Activated CD4-positive, alpha-beta memory T cell treated with anti-CD3 and anti-CD28 coated beads for 36 hours (primary cell): ENCODE results near the gene CELSR1. TPM values are rescaled to one million over a fixed set of nuclear protein-coding genes. Genes with fewer than 3 reads are reported as not detected.
A peak's percentile ranks its signal among the peaks of the same experiment; 100 is the strongest.

Experiments
- CTCF ChIA-PET: fragments of 350-600 bp; sonication (Branson Sonifier 250); formaldehyde crosslinking; loops from one replicate; lab custom pipeline; 2021; ENCODE audit warnings: antibody characterized with exemption, inconsistent platforms; lab: Charles Lee
- POLR2A ChIA-PET: fragments of 350-600 bp; sonication (Branson Sonifier 250); formaldehyde crosslinking; loops from one replicate; lab custom pipeline; 2021; ENCODE audit warnings: antibody characterized with exemption; lab: Charles Lee
- DNase-seq: peaks from one replicate; pipeline ENCODE4 v3.0.0-alpha.2; 2020
- H3K27ac Mint-ChIP-seq: one replicate; pipeline ENCODE4 v1.8.0; 2021; ENCODE audit warnings: mixed read lengths
- H3K27me3 Mint-ChIP-seq: one replicate; pipeline ENCODE4 v1.8.0; 2021; ENCODE audit warnings: mixed read lengths
- H3K36me3 Mint-ChIP-seq: one replicate; pipeline ENCODE4 v1.8.0; 2021; ENCODE audit warnings: mixed read lengths
- H3K4me1 Mint-ChIP-seq: one replicate; pipeline ENCODE4 v1.8.0; 2021; ENCODE audit warnings: low read depth, mixed read lengths
- H3K4me3 Mint-ChIP-seq: one replicate; pipeline ENCODE4 v1.8.0; 2021; ENCODE audit warnings: mild to moderate bottlenecking, mixed read lengths
- H3K9me3 Mint-ChIP-seq: one replicate; pipeline ENCODE4 v1.8.0; 2021; ENCODE audit warnings: mixed read lengths
- intact Hi-C: fragments of 100-400 bp; cut with micrococcal nuclease; formaldehyde crosslinking; loops from one replicate; pipeline ENCODE4 v1.15.1; 2023
- total RNA-seq, 2 experiments: library from RNA; stranded (reverse); gene quantifications; one replicate each; pipeline ENCODE4 v1.2.3, GENCODE V29; 2021

Gene CELSR1
- total RNA-seq, 2 experiments from 2014 or later, result 0.24 to 0.36 TPM

GRCh38 chr22:46572911-46573780 lies 35.7 kb upstream of the CELSR1 start:
- CTCF ChIA-PET, result interaction anchor here (2.9 kb wide), 1 partner anchor 10 kb away, joined by 13 read pairs; no protein-coding TSS in a partner anchor
- POLR2A ChIA-PET, result no interaction called here
- Mint-ChIP-seq H3K4me3 (no peak overlapping the region), H3K4me1 (peaks cover 7% of the 10 kb centered on the region), H3K27ac (no peak overlapping the region), H3K9me3 (peaks cover 19% of the 10 kb centered on the region), H3K36me3 (peaks cover 2% of the 10 kb centered on the region), H3K27me3 (no peaks in the 10 kb centered on the region)
- intact Hi-C loops, result no loop called here
- DNase-seq, result no peak

GRCh38 chr22:46571642-46572250 lies 34.3 kb upstream of the CELSR1 start:
- H3K27ac Mint-ChIP-seq, result no peak overlapping the region
- DNase-seq, result no peak
- peaks cover 5% of the 10 kb centered on the region for H3K4me1 Mint-ChIP-seq
- no peak overlapping the region for H3K4me3 Mint-ChIP-seq
- CTCF ChIA-PET, result interaction anchor here (2.9 kb wide), 1 partner anchor 8 kb away, joined by 13 read pairs; no protein-coding TSS in a partner anchor
- peaks cover 19% of the 10 kb centered on the region for H3K9me3 Mint-ChIP-seq
- no peaks in the 10 kb centered on the region for H3K36me3 Mint-ChIP-seq
- POLR2A ChIA-PET, result no interaction called here
- no peaks in the 10 kb centered on the region for H3K27me3 Mint-ChIP-seq
- intact Hi-C loops, result no loop called here

GRCh38 chr22:46569848-46570695 lies 32.7 kb upstream of the CELSR1 start:
- POLR2A ChIA-PET, result no interaction called here
- Mint-ChIP-seq H3K4me1 (no peaks in the 10 kb centered on the region), H3K4me3 (no peak overlapping the region), H3K36me3 (no peaks in the 10 kb centered on the region), H3K9me3 (peaks cover 19% of the 10 kb centered on the region), H3K27ac (no peak overlapping the region), H3K27me3 (no peaks in the 10 kb centered on the region)
- CTCF ChIA-PET, result no interaction called here
- intact Hi-C loops, result loop anchor here (10.0 kb wide), 1 partner anchor 225 kb away; no protein-coding TSS in a partner anchor
- DNase-seq, result no peak

- ChIA-PET CTCF (no interaction called here), POLR2A (no interaction called here)
- Mint-ChIP-seq H3K27ac (no peak overlapping the region), H3K27me3 (no peaks in the 10 kb centered on the region), H3K9me3 (peaks cover 19% of the 10 kb centered on the region), H3K36me3 (no peaks in the 10 kb centered on the region), H3K4me1 (no peaks in the 10 kb centered on the region), H3K4me3 (no peak overlapping the region)
- no peak for DNase-seq
- intact Hi-C loops, result loop anchor here (10.0 kb wide), 1 partner anchor 226 kb away; no protein-coding TSS in a partner anchor
Measured at GRCh38 chr22:46569055-46569847, 31.8 kb upstream of the CELSR1 start.

GRCh38 chr22:46568102-46568809 lies 30.8 kb upstream of the CELSR1 start:
- no peaks in the 10 kb centered on the region for H3K36me3 Mint-ChIP-seq
- peak overlapping the region; percentile 18 for H3K27ac Mint-ChIP-seq
- H3K4me3 Mint-ChIP-seq, result no peak overlapping the region
- ChIA-PET POLR2A (no interaction called here), CTCF (no interaction called here)
- peaks cover 16% of the 10 kb centered on the region for H3K9me3 Mint-ChIP-seq
- intact Hi-C loops, result loop anchor here (10.0 kb wide), 1 partner anchor 227 kb away; no protein-coding TSS in a partner anchor
- peaks cover 5% of the 10 kb centered on the region for H3K4me1 Mint-ChIP-seq
- H3K27me3 Mint-ChIP-seq, result no peaks in the 10 kb centered on the region
- no peak for DNase-seq

GRCh38 chr22:46567471-46567870 lies 30.1 kb upstream of the CELSR1 start:
- ChIA-PET POLR2A (no interaction called here), CTCF (no interaction called here)
- H3K9me3 Mint-ChIP-seq, result peaks cover 16% of the 10 kb centered on the region
- H3K27me3 Mint-ChIP-seq, result no peaks in the 10 kb centered on the region
- intact Hi-C loops, result loop anchor here (10.0 kb wide), 1 partner anchor 227 kb away; no protein-coding TSS in a partner anchor
- no peaks in the 10 kb centered on the region for H3K36me3 Mint-ChIP-seq
- no peak overlapping the region for H3K4me3 Mint-ChIP-seq
- H3K27ac Mint-ChIP-seq, result no peak overlapping the region
- DNase-seq, result no peak
- H3K4me1 Mint-ChIP-seq, result peaks cover 5% of the 10 kb centered on the region

- peaks cover 9% of the 10 kb centered on the region for H3K4me1 Mint-ChIP-seq
- ChIA-PET CTCF (interaction anchor here (0.6 to 2.2 kb wide), 46 partner anchors 9 to 442 kb away, joined by 3 to 28 read pairs (median 5); partner anchors contain the start of gene TBC1D22A), POLR2A (interaction anchor here (1.3 kb wide), 1 partner anchor 195 kb away, joined by 3 read pairs; no protein-coding TSS in a partner anchor)
- no peak overlapping the region for H3K27ac Mint-ChIP-seq
- H3K4me3 Mint-ChIP-seq, result no peak overlapping the region
- DNase-seq, result no peak
- no peaks in the 10 kb centered on the region for H3K9me3 Mint-ChIP-seq
- H3K27me3 Mint-ChIP-seq, result no peaks in the 10 kb centered on the region
- intact Hi-C loops, result loop anchor here (5.0 to 10.0 kb wide), 4 partner anchors 48 to 231 kb away; partner anchors contain the start of gene CERK
- no peaks in the 10 kb centered on the region for H3K36me3 Mint-ChIP-seq
Measured at GRCh38 chr22:46564084-46564714, 26.8 kb upstream of the CELSR1 start.

- ChIA-PET POLR2A (interaction anchor here (0.6 to 1.3 kb wide), 2 partner anchors 61 to 195 kb away, joined by 3 to 4 read pairs; no protein-coding TSS in a partner anchor), CTCF (interaction anchor here (0.6 to 2.2 kb wide), 62 partner anchors 9 to 558 kb away, joined by 3 to 28 read pairs (median 5); partner anchors contain the start of gene TBC1D22A)
- Mint-ChIP-seq H3K27me3 (no peaks in the 10 kb centered on the region), H3K9me3 (no peaks in the 10 kb centered on the region), H3K27ac (no peak overlapping the region), H3K36me3 (no peaks in the 10 kb centered on the region), H3K4me1 (peaks cover 9% of the 10 kb centered on the region), H3K4me3 (peak overlapping the region; percentile 28)
- intact Hi-C loops, result loop anchor here (5.0 to 10.0 kb wide), 4 partner anchors 49 to 231 kb away; partner anchors contain the start of gene CERK
- DNase-seq, result peak; percentile 87
Measured at GRCh38 chr22:46563381-46564083, 26.1 kb upstream of the CELSR1 start.

GRCh38 chr22:46561435-46561905 lies 24.1 kb upstream of the CELSR1 start:
- ChIA-PET CTCF (no interaction called here), POLR2A (no interaction called here)
- Mint-ChIP-seq H3K27me3 (no peaks in the 10 kb centered on the region), H3K27ac (no peak overlapping the region), H3K4me1 (peaks cover 9% of the 10 kb centered on the region), H3K36me3 (no peaks in the 10 kb centered on the region), H3K4me3 (no peak overlapping the region), H3K9me3 (peaks cover 6% of the 10 kb centered on the region)
- peak; percentile 67 for DNase-seq
- intact Hi-C loops, result loop anchor here (5.0 to 10.0 kb wide), 4 partner anchors 51 to 233 kb away; partner anchors contain the start of gene CERK
